ENCODE data around the gene RPSA.
"Not testable (repeated sequence)": the region's sequence is repeated elsewhere in the genome, so short reads cannot be mapped to it uniquely, and the experiment has no call there.

The RPSA gene

GRCh38 chr3:39406368-39407258 is at the start of gene RPSA:
TSS of gene RPSA (plus strand) at chr3:39406720. CDS start at chr3:39407654, 934 bp downstream.
- peak; percentile 93 for DNase-seq (ENCODE audit: low read depth)
- H3K4me3 ChIP-seq (ENCODE audit: low read depth, low read length) = peak within 1 kb of the TSS; percentile 94
- peak; percentile 50 for TF ChIP-seq CTCF (IDR thresholded peaks at IDR 0.05; ENCODE audit: control insufficient read depth, extremely low read depth, insufficient read depth)

- H3K4me3 ChIP-seq (ENCODE audit: low read depth, low read length) = no peak overlapping the region
- DNase-seq (ENCODE audit: low read depth) = no peak
- TF ChIP-seq CTCF (IDR thresholded peaks at IDR 0.05; ENCODE audit: control insufficient read depth, extremely low read depth, insufficient read depth) = no peak
These were observed 48.2 kb upstream of the RPSA start for GRCh38 chr3:39358333-39358732.

- no peak for TF ChIP-seq CTCF (IDR thresholded peaks at IDR 0.05; ENCODE audit: control insufficient read depth, extremely low read depth, insufficient read depth)
- no peak for DNase-seq (ENCODE audit: low read depth)
- H3K4me3 ChIP-seq (ENCODE audit: low read depth, low read length) = no peak overlapping the region
These were observed 45.1 kb upstream of the RPSA start for GRCh38 chr3:39361252-39361927.

GRCh38 chr3:39362192-39362591 is 44.3 kb upstream of the RPSA start:
- no peak overlapping the region for H3K4me3 ChIP-seq (ENCODE audit: low read depth, low read length)
- DNase-seq (ENCODE audit: low read depth) = peak; percentile 59
- no peak for TF ChIP-seq CTCF (IDR thresholded peaks at IDR 0.05; ENCODE audit: control insufficient read depth, extremely low read depth, insufficient read depth)

- no peak overlapping the region for H3K4me3 ChIP-seq (ENCODE audit: low read depth, low read length)
- no peak for TF ChIP-seq CTCF (IDR thresholded peaks at IDR 0.05; ENCODE audit: control insufficient read depth, extremely low read depth, insufficient read depth)
- peak; percentile 19 for DNase-seq (ENCODE audit: low read depth)
These were observed 43.7 kb upstream of the RPSA start for GRCh38 chr3:39362812-39363211.

GRCh38 chr3:39370450-39370849 is 36.1 kb upstream of the RPSA start:
- DNase-seq (ENCODE audit: low read depth); H3K4me3 ChIP-seq (ENCODE audit: low read depth, low read length): not testable (repeated sequence)

- TF ChIP-seq CTCF (IDR thresholded peaks at IDR 0.05; ENCODE audit: control insufficient read depth, extremely low read depth, insufficient read depth) = no peak
- no peak for DNase-seq (ENCODE audit: low read depth)
- no peak overlapping the region for H3K4me3 ChIP-seq (ENCODE audit: low read depth, low read length)
These were observed 33.7 kb upstream of the RPSA start for GRCh38 chr3:39372833-39373232.

Data from LNCaP clone FGC (cell line).